SH-SY5Y (cell line): ENCODE results near the gene THADA.

Source experiments
- GATA2 ChIP-seq: IDR thresholded peaks from 2 replicates; pipeline ENCODE4 v1.6.1; 2011; ENCODE audit warnings: mild to moderate bottlenecking, low read depth, low read length
- GATA3 ChIP-seq: IDR thresholded peaks from 2 replicates; pipeline ENCODE4 v1.6.1; 2011; ENCODE audit warnings: low read depth, mild to moderate bottlenecking, low read length, moderate library complexity

- TF ChIP-seq GATA2 (no peak), GATA3 (no peak)
Measured at GRCh38 chr2:43217228-43218154, 378.3 kb downstream of the THADA start.
